CD1c-positive myeloid dendritic cell (primary cell): Measurements from ENCODE around the gene LGI4.
"Not testable (repeated sequence)": the region's sequence is repeated elsewhere in the genome, so short reads cannot be mapped to it uniquely, and the experiment has no call there.

Source experiments
- DNase-seq: peaks from one replicate; pipeline ENCODE4 v3.0.0-alpha.2; 2016; ENCODE audit errors: extremely low spot score

Gene LGI4

DNA sequence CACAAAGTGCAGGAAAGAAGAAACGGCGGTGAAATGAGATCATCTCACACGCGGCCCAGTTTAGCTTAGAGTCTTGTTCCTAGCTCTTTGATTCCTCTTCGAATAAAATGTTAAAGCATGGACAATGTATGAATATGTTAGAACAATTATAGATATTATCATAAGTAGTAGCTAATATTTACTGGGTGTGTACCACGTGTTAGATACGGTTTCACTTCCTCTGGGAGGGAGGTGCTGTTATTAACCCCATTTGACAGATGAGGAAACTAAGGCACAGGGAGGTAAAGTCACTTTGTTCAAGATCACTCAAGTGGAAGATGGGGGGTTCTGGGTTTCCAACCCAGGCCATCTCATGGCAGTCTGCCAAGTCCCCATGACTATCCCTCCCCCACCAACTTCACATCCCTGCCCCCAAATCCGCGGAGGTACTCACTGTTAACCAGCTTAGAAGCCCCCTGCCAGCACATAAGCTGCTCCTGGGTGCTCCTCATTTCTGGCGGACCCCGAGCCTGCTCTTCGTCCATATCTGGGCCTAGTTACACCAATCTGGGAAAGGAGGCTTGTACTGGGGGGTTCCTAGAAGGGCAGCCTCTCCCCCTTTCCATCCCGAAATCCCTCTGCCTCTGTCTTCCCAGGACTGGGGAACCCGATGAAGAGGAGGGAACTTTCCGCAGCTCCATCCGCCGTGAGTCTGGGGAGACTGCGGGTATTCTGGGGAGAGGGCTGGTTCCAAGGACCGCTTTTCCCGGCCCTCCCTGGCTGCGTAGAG is 7.2 kb upstream of the LGI4 start:
- peak; percentile 69 for DNase-seq

DNA sequence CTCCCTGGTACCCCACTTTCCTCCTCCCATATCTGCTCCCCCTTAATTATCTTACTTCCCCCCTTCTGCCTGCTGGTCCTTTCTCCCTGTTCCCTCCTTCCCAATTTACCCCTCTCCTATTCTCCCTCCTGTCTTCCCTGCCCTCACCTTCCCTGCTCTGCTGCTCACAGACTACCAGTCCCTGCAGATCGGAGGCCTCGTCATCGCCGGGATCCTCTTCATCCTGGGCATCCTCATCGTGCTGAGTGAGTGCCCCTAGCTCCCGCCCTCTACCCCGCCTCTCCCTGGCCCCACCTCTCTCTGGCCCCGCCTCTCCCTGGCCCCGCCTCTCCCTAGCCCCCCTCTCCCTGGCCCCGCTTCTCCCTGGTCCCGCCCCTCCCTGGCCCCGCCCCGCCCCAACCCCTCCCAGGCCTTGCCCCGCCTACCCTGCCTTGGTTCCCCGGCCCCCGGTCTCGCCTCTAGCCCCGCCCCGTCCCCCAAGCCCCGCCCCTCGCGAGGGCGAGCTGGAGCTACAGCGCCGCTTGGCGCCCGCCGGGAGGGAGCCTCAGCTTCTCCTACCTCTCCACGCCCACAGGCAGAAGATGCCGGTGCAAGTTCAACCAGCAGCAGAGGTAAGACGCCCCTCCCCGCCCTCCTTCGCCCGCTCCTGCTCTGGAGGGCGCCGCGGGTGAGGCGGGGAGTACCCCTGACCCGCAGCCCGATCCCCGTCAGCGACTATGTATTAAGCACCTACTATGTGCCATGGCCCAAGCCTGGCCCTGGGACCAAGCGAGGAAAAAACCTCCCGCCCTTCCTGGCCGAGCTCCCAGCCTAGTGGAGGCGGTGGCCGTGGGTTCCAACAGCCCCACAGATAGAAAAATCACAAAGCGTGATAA is 6.3 kb upstream of the LGI4 start:
- peak; percentile 91 for DNase-seq

- DNase-seq = no peak
Measured at GRCh38 chr19:35140207-35140961, 5.5 kb upstream of the LGI4 start.

DNA sequence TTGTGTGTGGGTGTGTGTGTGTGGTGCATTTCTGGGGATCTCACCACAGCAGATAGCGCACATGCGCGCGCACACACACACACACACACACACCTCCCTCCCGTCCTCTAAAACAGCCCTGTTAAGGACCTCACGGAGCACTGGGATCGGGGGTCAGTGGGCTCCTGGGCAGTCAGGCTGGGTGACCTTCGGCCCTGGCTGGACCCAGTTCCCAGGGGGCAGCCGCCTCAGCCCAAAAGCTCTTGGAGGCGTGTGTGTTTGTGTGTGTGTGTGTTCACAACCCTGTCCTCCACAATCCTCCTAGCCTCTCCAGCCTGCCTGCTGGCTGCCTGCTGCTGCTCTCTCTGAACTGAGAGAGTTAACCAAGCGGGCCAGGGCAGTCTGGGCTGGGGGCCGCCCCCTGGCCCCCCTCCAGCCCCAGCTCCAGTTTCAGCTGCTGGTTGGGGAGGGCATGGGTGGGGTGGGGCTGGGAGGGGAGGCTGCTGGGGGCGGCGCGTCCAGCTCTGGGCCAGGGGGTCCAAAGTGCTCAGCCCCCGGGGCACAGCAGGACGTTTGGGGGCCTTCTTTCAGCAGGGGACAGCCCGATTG is 3.5 kb upstream of the LGI4 start, which contains the start of gene FXYD1:
TSS of gene FXYD1 (plus strand) at position 520 of the 588 bp plus-strand sequence. CDS start 1,256 bp downstream, outside the sequence.
- no peak for DNase-seq

- no peak for DNase-seq
Measured at GRCh38 chr19:35136977-35137702, 2.3 kb upstream of the LGI4 start.

DNA sequence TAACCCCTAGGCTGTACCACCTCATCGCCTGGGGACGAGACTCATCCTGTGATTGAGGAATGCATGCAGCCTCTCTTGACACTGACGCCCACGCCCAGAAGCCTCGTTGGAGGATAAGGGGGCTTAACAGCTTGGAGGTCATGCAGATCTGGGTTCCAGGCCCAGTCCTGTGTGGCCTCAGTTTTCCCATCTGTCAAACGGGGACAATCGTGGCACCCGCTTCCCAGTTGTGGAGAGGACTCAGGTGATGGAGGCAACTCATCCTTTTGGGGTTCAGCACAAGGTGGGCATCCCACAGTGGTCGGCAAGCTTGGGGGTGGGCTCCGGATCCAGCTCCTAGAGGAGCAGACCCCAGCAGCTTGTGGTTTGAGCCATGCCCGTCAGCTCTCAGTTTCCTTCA is 1.4 kb upstream of the LGI4 start:
- DNase-seq = no peak

DNA sequence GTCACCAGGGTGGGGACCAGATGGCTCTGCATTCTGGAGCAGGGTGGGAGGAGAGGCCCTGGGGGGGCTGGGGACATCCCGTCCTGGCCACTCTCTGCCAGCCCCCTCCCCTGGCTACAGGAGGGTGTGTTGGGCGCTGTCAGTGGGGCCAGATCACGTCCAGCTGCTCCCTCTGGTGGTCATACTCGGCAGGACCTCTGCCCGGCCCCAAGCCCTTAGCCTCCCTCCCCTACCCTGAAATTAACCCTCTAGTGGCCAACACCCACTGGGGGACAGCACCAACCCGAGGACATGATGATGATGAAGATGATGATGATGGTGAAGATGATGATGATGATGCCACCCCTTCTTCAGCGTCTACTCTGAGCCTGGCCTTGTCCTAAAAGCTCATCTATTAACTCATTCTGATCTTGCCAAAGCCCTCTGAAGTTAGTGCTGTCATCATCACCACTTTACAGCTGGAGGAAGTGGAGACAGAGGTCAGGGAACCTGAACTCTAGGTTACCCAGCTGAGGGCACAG is 590 bp upstream of the LGI4 start:
- DNase-seq = peak; percentile 71

DNA sequence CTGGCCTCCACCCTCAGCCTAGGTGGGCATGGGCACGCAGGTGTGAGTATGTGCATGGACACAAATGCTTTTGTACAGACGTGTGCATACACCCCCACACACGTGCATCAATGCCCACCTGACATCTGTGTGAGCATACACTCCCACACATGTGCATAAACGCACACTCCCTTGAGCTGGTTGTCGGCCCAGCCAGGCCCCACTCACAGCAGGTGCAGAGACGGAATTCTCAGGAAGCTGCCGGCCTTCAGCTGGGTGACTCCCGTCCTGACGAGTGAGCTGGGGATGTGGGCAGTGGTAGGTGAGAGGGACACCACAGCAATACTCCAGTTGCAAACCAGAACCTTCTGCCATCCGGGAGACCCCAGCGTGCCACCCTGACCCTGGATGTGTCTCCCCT is 1.0 kb downstream of the LGI4 start:
- no peak for DNase-seq

DNA sequence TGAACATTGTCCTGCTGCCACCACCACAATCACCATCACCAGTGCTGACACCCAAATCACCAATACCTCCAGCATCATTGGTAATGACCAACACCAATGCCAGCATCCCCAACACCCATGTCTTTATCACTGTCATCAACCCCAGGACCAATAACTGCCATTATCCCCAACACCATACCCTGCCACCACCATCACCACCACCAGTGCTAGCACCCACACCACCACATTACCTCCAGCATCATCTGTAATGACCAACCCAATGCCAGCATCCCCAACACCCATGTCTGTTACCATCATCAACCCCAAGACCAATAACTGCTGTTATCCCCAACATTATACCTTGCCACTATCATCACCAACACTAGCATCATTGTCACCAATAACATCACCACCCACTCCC is 2.6 kb downstream of the LGI4 start:
- DNase-seq = no peak

GRCh38 chr19:35130761-35131720 is 3.8 kb downstream of the LGI4 start:
- no peak for DNase-seq

GRCh38 chr19:35129724-35130274 is 5.1 kb downstream of the LGI4 start:
- DNase-seq = not testable (repeated sequence)

DNA sequence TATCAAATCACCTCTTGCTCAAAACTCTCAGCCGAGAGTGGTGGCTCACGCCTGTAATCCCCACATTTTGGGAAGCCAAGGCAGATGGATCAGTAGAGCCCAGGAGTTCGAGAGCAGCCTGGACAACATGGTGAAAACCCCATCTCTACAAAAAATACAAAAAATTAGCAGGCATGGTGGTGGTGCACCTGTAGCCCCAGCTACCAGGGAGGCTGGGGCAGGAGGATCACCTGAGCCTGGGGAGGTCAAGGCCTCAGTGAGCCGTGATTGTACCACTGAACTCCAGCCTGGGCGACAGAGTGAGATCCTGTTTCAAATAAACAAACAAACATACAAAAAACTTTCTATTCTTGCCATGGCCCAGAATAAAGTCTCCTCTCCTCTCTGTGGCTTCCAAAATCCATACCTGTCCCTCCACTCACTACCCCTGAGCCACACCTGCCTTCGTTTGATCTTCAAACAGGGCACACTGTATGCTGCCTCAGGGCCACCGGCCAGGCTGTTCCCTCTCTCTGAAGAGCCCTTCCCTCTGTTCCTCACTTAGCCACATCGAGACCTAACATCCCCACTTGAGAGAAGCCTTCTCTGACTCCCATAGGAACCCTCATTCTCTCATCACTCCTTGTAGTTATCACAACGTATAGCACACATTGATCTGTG is 6.3 kb downstream of the LGI4 start:
- no peak for DNase-seq

- DNase-seq = no peak
Measured at GRCh38 chr19:35127871-35128270, 7.0 kb downstream of the LGI4 start.

DNA sequence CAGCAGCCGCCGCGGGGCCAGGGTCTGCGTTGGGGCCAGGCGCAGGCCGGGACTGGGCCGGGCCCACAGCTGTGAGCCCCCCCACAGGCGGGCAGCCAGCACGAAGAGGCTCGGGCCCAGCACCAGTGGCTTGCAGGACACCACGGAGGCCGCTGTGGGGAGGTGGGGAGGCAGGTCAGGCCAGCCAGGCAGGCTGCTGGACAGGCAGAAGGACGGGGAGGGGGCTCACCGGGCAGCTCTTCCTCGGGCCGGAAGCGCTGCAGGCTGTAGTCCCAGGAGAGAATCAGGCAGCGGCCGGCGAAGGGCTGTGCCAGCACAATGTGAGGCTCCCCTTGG is 8.3 kb downstream of the LGI4 start:
- DNase-seq = no peak

- no peak for DNase-seq
Measured at GRCh38 chr19:35125749-35126623, 8.9 kb downstream of the LGI4 start.

DNA sequence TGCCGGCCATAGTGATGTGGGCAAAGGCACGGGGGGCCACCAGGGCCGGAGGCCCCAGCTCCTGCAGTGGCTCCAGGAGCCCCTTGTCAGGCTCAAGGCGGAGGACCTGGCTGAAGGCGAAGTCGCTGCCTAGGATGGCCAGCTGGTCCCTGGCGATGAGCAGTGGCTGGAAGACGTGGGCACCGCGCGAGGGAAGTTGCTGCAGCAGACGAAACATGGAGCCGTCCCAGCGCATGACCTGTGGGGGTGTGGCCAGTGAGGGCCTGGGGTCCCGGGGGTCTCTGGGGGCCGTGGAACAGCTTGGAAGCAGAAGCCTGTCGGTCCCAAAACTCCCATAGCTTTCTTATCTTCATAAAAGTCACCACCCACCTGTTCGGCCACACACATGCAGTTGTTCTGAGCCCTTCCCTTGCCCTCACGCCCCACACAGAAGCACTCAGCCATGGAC is 9.6 kb downstream of the LGI4 start:
- no peak for DNase-seq

GRCh38 chr19:35124098-35125060 is 10.5 kb downstream of the LGI4 start:
- peak; percentile 94 for DNase-seq
